GM21381 (cell line): ENCODE data around the gene PRKCI.
"Not testable (repeated sequence)": the region's sequence is repeated elsewhere in the genome, so short reads cannot be mapped to it uniquely, and the experiment has no call there.

Source experiments
- ATAC-seq: cut with Tn5 transposase; IDR thresholded peaks from one replicate; pipeline ENCODE4 v1.9.1; 2021; ENCODE audit warnings: mild to moderate bottlenecking, moderate library complexity; ENCODE audit not compliant: unreplicated experiment

The PRKCI gene

GRCh38 chr3:170338690-170339340 lies 116.6 kb downstream of the PRKCI start:
- no peak for ATAC-seq

- not testable (repeated sequence) for ATAC-seq
Measured at GRCh38 chr3:170342273-170342672, 120.0 kb downstream of the PRKCI start.

DNA sequence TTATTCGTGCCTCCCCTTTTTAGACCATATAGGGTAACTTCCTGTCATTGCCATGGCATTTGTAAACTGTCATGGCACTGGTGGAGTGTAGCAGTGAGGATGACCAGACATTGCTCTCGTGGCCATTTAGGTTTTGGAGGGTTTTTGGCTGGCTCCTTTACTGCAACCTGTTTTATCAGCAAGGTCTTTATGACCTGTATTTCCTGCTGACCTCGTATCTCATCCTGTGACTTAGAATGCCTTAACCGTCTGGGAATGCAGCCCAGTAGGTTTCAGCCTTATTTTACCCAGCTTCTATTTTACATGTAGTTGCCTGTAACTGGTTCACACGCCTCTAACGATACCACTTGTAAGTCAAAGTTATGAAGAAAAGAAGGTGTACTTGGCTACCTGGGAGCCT lies 121.6 kb downstream of the PRKCI start:
- ATAC-seq, result not testable (repeated sequence)

DNA sequence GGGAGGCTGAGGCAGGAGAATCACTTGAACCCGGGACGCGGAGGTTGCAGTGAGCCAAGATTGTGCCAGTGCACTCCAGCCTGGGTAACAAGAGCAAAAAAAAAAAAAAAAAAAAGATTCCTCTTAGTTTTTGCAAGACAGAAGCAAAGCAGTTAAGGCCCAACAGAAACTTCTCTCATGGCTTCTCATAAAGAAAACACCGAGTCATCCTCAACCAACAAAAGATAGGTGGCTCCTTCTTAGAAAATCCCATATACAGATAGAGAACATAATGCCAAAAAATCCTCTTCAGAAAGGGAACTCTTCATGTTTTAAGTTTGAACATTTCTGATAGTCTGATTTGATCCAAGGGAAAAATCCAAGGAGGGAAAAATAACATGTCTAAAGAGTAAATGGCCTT lies 122.7 kb downstream of the PRKCI start:
- ATAC-seq, result no peak

DNA sequence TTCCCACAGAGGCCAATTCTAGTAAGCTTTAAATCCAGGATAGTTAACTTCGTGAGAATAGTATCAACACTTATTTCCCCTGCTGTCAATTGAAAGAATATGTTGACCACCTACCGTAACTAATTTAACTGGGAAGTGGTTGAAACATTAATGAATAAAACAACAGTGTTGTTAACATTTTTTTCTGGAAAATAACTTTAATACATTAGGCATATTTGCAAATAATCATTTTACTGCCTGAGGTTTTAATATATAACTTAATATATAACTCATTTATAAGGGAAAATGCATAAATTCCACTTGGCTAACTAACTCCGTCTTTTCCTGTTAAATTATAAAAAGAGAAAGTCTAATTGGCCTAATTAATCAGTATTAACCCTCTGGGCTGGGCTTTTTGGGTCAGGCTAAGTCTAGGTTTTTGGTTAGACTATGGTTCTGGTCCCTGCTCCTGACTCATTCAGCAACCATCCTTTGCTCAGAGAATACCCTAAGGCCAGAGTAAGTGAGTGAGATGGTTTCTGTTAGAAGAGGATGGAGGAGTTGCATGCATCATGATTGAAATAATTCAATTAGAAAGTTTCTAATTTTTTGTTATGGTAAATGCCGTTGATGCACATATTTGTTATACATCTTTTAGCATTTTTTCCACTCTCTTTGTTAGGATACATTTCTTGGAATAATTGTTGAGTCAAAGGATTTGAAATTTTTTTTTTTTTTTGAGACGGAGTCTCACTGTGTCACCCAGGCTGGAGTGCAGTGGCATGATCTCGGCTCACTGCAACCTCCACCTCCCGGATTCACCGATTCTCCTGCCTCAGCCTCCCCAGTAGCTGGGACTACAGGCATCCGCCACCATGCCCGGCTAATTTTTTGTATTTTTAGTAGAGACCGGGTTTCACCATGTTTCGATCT lies 124.5 kb downstream of the PRKCI start:
- ATAC-seq, result no peak

DNA sequence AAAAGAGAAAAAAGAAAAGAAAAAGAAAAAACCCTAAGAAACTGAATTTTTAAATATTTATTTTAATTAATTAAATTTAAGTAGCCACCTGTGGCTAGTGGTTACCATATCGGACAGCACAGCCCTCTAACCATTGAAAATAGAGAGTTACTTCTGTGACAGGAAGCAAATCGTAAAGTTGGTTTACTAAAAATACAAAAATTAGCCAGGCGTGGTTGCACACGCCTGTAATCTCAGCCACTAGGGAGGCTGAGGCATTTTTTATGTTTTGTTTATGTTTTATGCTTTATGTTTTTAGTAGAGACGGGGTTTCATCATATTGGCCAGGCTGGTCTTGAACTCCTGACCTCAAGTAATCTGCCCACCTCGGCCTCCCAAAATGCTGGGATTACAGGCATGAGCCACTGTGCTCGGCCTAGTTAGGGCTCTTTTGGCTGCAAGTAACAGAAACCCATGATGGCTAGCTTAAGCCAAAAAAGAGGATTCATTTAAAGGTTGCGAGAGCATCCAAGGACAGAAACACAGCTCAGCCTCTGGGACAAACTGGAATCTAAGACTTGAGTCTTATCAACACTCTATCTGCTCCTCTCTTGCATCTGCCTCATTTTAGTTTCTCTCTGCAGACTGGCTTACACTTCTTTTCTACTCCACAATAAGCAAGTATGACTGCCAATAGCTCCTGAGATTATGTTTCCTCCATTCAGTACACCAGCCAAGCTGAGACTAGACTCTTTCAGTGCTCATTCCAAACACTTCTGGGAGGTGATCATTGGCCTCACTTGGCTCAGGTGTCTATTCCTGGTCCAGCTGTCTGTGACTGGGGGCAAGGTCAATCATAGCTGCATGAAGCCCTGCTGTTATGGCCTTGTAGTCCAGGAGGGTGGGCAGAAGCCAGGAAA lies 128.5 kb downstream of the PRKCI start:
- peak; percentile 56 for ATAC-seq

GRCh38 chr3:170352936-170353335 lies 130.7 kb downstream of the PRKCI start:
- no peak for ATAC-seq

GRCh38 chr3:170353485-170353884 lies 131.3 kb downstream of the PRKCI start:
- no peak for ATAC-seq

DNA sequence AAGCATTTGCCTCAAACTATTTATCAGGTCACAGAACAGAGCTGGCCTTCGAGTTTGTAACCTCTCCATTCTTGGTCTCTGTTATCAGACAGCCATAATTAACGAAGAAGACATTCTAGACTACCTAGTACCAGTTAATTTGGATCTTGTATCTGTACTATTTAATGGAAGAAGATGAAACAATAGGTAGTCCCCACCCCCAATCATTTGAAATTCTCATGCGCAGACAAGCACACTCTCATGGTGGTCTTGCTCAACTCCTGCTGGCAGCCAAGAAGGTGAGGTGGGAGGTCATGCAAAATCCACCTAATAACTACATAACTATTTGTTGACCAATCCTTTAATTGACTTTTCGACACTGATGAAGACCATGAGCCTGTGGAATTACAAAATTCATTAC lies 132.5 kb downstream of the PRKCI start:
- ATAC-seq, result no peak
